PFSK-1 (cell line): ENCODE results near the gene MAP3K6. TPM values are rescaled to one million over a fixed set of nuclear protein-coding genes. Genes with fewer than 3 reads are reported as not detected.

Experiments
- FOXP2 ChIP-seq: optimal IDR thresholded peaks from 2 replicates; pipeline ENCODE3; 2011; ENCODE audit warnings: borderline replicate concordance, control low read depth, inconsistent platforms; ENCODE audit not compliant: insufficient read depth; ENCODE audit errors: extremely low read length, extremely low read depth
- POLR2AphosphoS5 ChIP-seq: IDR thresholded peaks from 2 replicates; pipeline ENCODE4 v1.6.1; 2012; ENCODE audit warnings: low read depth, mild to moderate bottlenecking, control low read depth, low read length, moderate library complexity
- SIN3A ChIP-seq: IDR thresholded peaks from 2 replicates; pipeline ENCODE4 v1.6.1; 2012; ENCODE audit warnings: mild to moderate bottlenecking, low read length, moderate library complexity, borderline replicate concordance; ENCODE audit not compliant: insufficient read depth
- TAF1 ChIP-seq: IDR thresholded peaks from 2 replicates; pipeline ENCODE4 v1.6.1; 2012; ENCODE audit warnings: low read length, control low read depth, borderline replicate concordance; ENCODE audit not compliant: insufficient read depth
- polyA plus RNA-seq: library from polyadenylated mRNA; unstranded; fragments of >200 nt; gene quantifications from one replicate; pipeline ENCODE4 v1.2.1, GENCODE V29; 2012; ENCODE audit warnings: low read depth, missing spikeins; ENCODE audit not compliant: insufficient read length
- TF ChIP-seq, protein P1 (sequence below), 2 experiments: IDR thresholded peaks; 2 replicates each; pipeline versions ENCODE4 v1.6.1 to v1.8.0; 2011 to 2012; ENCODE audit warnings: low read depth in 2 of 2, low read length in 2 of 2, control low read depth in 1 of 2, inconsistent platforms in 1 of 2, mild to moderate bottlenecking in 1 of 2, moderate library complexity in 1 of 2; ENCODE audit not compliant: insufficient read depth in 1 of 2

MAP3K6 gene
- polyA plus RNA-seq: 31.4 TPM

DNA sequence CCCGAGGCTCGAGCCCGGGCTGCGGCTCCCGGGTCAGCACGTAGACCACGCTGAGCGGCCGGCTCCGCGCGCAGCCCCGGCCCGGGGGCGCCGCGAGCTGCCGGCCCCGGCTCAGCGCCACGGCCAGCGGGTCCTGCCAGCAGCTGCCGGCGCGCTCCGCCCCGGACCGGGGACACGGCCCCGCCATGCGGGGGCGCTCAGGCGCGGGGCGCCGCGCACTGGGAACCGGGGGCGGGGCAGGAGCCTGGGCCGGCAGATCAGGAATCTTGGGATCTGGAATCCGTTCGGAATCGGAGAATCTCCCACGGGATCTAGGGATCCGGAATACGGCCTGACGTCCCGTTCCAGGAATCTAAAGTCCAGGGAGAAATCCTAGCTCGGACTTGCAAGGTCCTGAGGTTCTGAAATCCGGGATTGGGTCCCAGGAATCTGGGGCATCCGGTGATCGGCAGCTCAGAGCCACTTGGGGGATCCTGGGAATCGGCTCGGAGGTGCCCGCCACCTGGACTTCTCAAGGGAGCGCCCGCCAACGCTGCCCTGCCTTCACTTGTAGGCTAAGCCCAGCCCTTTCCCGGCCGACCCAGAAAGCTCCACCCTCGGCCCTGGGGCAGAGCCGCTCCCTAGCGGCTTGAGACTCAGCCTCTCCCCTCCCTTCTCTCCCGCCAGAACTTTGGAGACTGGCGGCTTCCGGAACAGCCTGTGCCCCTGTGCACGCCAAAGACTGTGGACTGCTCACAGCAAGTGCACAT is at the start of gene MAP3K6:
Gene MAP3K6, minus strand, starts transcription at position 551 of the 749 bp plus-strand sequence. Its CDS starts 364 bp downstream, at position 187.
- TF ChIP-seq, protein P1, sequence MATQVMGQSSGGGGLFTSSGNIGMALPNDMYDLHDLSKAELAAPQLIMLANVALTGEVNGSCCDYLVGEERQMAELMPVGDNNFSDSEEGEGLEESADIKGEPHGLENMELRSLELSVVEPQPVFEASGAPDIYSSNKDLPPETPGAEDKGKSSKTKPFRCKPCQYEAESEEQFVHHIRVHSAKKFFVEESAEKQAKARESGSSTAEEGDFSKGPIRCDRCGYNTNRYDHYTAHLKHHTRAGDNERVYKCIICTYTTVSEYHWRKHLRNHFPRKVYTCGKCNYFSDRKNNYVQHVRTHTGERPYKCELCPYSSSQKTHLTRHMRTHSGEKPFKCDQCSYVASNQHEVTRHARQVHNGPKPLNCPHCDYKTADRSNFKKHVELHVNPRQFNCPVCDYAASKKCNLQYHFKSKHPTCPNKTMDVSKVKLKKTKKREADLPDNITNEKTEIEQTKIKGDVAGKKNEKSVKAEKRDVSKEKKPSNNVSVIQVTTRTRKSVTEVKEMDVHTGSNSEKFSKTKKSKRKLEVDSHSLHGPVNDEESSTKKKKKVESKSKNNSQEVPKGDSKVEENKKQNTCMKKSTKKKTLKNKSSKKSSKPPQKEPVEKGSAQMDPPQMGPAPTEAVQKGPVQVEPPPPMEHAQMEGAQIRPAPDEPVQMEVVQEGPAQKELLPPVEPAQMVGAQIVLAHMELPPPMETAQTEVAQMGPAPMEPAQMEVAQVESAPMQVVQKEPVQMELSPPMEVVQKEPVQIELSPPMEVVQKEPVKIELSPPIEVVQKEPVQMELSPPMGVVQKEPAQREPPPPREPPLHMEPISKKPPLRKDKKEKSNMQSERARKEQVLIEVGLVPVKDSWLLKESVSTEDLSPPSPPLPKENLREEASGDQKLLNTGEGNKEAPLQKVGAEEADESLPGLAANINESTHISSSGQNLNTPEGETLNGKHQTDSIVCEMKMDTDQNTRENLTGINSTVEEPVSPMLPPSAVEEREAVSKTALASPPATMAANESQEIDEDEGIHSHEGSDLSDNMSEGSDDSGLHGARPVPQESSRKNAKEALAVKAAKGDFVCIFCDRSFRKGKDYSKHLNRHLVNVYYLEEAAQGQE (IDR thresholded peaks at IDR 0.05; ENCODE audit: insufficient read depth in 1 of 2, low read depth in 2 of 2, low read length in 2 of 2): no peak; a peak in 1 of 4 replicates
- TF ChIP-seq FOXP2 (peak; percentile 6), POLR2AphosphoS5 (peak; percentile 73; the same call in 1 of the 2 replicates)

- TF ChIP-seq POLR2AphosphoS5 (no peak), SIN3A (no peak), TAF1 (no peak), FOXP2 (no peak)
- TF ChIP-seq, protein P1 (IDR thresholded peaks at IDR 0.05; ENCODE audit: insufficient read depth in 1 of 2, low read depth in 2 of 2, low read length in 2 of 2): no peak
These were observed 47.3 kb upstream of the MAP3K6 start for GRCh38 chr1:27414091-27414490.

GRCh38 chr1:27413004-27413403 is 46.2 kb upstream of the MAP3K6 start:
- TF ChIP-seq POLR2AphosphoS5 (no peak), TAF1 (no peak), SIN3A (no peak), FOXP2 (no peak)
- TF ChIP-seq, protein P1 (IDR thresholded peaks at IDR 0.05; ENCODE audit: insufficient read depth in 1 of 2, low read depth in 2 of 2, low read length in 2 of 2): no peak

DNA sequence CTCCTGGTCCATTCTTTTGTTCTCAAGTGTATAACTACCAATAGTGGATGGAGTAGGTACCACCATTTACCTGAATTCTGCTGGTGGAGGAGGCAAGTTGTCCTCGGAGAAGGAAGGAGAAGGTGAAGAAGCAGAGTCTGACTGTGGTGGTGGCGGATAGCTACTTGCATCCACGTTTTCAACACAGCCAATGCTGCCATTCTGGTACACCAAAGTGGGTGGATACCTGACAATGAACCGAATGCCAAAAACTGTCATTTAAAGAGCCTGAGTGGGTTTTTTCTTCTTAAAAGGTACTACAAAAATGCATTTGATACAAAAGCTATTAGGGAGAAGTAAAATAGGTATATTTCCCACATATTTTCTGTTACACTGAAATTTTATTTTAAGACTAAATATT is 45.7 kb upstream of the MAP3K6 start:
- TF ChIP-seq TAF1 (no peak), FOXP2 (no peak), POLR2AphosphoS5 (no peak), SIN3A (no peak)
- TF ChIP-seq, protein P1 (IDR thresholded peaks at IDR 0.05; ENCODE audit: insufficient read depth in 1 of 2, low read depth in 2 of 2, low read length in 2 of 2): no peak

- TF ChIP-seq SIN3A (no peak), FOXP2 (no peak), TAF1 (no peak), POLR2AphosphoS5 (no peak)
- TF ChIP-seq, protein P1 (IDR thresholded peaks at IDR 0.05; ENCODE audit: insufficient read depth in 1 of 2, low read depth in 2 of 2, low read length in 2 of 2): no peak
These were observed 43.9 kb upstream of the MAP3K6 start for GRCh38 chr1:27410709-27411108.
